Panc1 (cell line): ENCODE results near the gene SYT2. TPM values are rescaled to one million over a fixed set of nuclear protein-coding genes. Genes with fewer than 3 reads are reported as not detected.
"Not testable (repeated sequence)": the region's sequence is repeated elsewhere in the genome, so short reads cannot be mapped to it uniquely, and the experiment has no call there.

Experiments used
- ATAC-seq: fragments of 200-7000 bp; cut with Tn5 transposase; 2 replicates; pipeline ENCODE4 v1.9.1; 2020; ENCODE audit warnings: mild to moderate bottlenecking, moderate library complexity
- BruUV-seq: library from RNA; stranded (reverse); fragments of 400-500 nt; replicated peaks from 2 replicates; lab custom pipeline; 2021; lab: Mats Ljungman, UMichigan
- CTCF ChIA-PET: fragments of 300-600 bp; sonication (Branson Sonifier 250); formaldehyde crosslinking; loops from one replicate; lab custom pipeline; 2022; ENCODE audit warnings: antibody characterized with exemption; lab: Charles Lee
- POLR2A ChIA-PET: fragments of 300-600 bp; sonication (Branson Sonifier 250); formaldehyde crosslinking; loops from one replicate; lab custom pipeline; 2022; ENCODE audit warnings: antibody characterized with exemption; lab: Charles Lee
- DNase-seq: peaks from one replicate; pipeline ENCODE4 v3.0.0-alpha.2; 2010; ENCODE audit warnings: low read depth, low spot score
- H3K27ac ChIP-seq: 2 replicates; pipeline ENCODE4 v1.5.1; 2011; ENCODE audit warnings: mild to moderate bottlenecking, low read length, inconsistent platforms
- H3K27me3 ChIP-seq: fragments of 200-500 bp; sonication (Bioruptor generic); 2 replicates; pipeline ENCODE4 v1.6.0; 2014; ENCODE audit warnings: low read length, inconsistent platforms; ENCODE audit not compliant: control insufficient read depth, insufficient read depth
- H3K36me3 ChIP-seq: fragments of 200-500 bp; sonication (Bioruptor generic); 2 replicates; pipeline ENCODE4 v1.5.1; 2014; ENCODE audit warnings: inconsistent platforms, mild to moderate bottlenecking, low read length, moderate library complexity; ENCODE audit not compliant: control insufficient read depth, insufficient read depth
- H3K4me1 ChIP-seq: 2 replicates; pipeline ENCODE4 v1.5.1; 2011; ENCODE audit warnings: inconsistent platforms, mild to moderate bottlenecking, low read length, moderate library complexity; ENCODE audit not compliant: control insufficient read depth, insufficient read depth
- H3K4me3 ChIP-seq, 2 experiments: 2 replicates each; pipeline ENCODE4 v1.5.1; 2011 to 2012; ENCODE audit warnings: low read depth in 2 of 2, low read length in 2 of 2, mild to moderate bottlenecking in 2 of 2, inconsistent platforms in 1 of 2, moderate library complexity in 1 of 2
- H3K9me3 ChIP-seq: fragments of 200-500 bp; sonication (Bioruptor generic); 2 replicates; pipeline ENCODE4 v1.5.1; 2014; ENCODE audit warnings: low read depth, mild to moderate bottlenecking, inconsistent platforms, low read length, moderate library complexity; ENCODE audit not compliant: control insufficient read depth, insufficient read depth
- POLR2AphosphoS5 ChIP-seq: IDR thresholded peaks from 2 replicates; pipeline ENCODE4 v1.6.1; 2012; ENCODE audit warnings: mild to moderate bottlenecking, low read depth, low read length, moderate library complexity
- SIN3A ChIP-seq: IDR thresholded peaks from 2 replicates; pipeline ENCODE4 v1.6.1; 2012; ENCODE audit warnings: low read depth, mild to moderate bottlenecking, low read length, moderate library complexity, borderline replicate concordance; ENCODE audit not compliant: insufficient read depth
- TCF7L2 ChIP-seq: IDR thresholded peaks from 2 replicates; pipeline ENCODE4 v1.6.1; 2011; ENCODE audit warnings: mild to moderate bottlenecking, low read depth, low read length, inconsistent platforms
- in situ Hi-C: cut with HindIII; loops from 2 replicates; pipeline ENCODE4 v1.10.0; 2016; ENCODE audit warnings: low sequenced_read_pairs, low pct_unique_long_range_greater_than_20kb
- intact Hi-C: fragments of 100-400 bp; cut with micrococcal nuclease; formaldehyde crosslinking; loops from one replicate; pipeline ENCODE4 v1.10.0; 2022; ENCODE audit not compliant: unreplicated experiment
- total RNA-seq: library from RNA; stranded (reverse); gene quantifications from one replicate; pipeline ENCODE4 v1.2.1, GENCODE V29; 2021; ENCODE audit not compliant: unreplicated experiment
- TF ChIP-seq, protein P1 (sequence below), 2 experiments: IDR thresholded peaks; 2 replicates each; pipeline ENCODE4 v1.6.1; 2011 to 2012; ENCODE audit warnings: low read depth in 2 of 2, control low read depth in 1 of 2, low read length in 1 of 2, mild to moderate bottlenecking in 1 of 2, moderate library complexity in 1 of 2; ENCODE audit not compliant: insufficient read depth in 1 of 2
- TF ChIP-seq, protein P2 (sequence below): fragments of 450-650 bp; IDR thresholded peaks from 2 replicates; pipeline ENCODE4 v1.5.1; 2017; ENCODE audit warnings: mild to moderate bottlenecking

Gene SYT2
- total RNA-seq, 1 experiment from 2014 or later = 0.03 TPM

DNA sequence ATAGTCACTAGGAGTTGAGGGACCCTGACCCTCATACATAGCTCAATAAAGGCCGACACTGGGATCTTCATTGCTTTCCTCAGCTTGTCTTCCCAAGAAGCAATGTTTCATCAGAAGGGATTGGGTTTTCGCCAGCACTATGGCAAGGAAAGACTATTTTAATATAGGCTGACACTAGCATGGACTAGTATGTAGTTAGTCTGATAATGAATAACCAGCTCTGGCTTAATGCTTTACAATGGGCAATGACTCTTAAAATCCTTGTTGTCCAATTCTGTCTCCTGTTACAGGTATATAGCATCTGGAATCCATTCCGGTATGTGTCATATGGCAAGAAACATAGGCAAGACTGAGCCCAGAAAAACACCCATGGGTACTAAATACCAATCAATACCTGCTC is 15.3 kb upstream of the SYT2 start:
- TF ChIP-seq, protein P1, sequence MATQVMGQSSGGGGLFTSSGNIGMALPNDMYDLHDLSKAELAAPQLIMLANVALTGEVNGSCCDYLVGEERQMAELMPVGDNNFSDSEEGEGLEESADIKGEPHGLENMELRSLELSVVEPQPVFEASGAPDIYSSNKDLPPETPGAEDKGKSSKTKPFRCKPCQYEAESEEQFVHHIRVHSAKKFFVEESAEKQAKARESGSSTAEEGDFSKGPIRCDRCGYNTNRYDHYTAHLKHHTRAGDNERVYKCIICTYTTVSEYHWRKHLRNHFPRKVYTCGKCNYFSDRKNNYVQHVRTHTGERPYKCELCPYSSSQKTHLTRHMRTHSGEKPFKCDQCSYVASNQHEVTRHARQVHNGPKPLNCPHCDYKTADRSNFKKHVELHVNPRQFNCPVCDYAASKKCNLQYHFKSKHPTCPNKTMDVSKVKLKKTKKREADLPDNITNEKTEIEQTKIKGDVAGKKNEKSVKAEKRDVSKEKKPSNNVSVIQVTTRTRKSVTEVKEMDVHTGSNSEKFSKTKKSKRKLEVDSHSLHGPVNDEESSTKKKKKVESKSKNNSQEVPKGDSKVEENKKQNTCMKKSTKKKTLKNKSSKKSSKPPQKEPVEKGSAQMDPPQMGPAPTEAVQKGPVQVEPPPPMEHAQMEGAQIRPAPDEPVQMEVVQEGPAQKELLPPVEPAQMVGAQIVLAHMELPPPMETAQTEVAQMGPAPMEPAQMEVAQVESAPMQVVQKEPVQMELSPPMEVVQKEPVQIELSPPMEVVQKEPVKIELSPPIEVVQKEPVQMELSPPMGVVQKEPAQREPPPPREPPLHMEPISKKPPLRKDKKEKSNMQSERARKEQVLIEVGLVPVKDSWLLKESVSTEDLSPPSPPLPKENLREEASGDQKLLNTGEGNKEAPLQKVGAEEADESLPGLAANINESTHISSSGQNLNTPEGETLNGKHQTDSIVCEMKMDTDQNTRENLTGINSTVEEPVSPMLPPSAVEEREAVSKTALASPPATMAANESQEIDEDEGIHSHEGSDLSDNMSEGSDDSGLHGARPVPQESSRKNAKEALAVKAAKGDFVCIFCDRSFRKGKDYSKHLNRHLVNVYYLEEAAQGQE (IDR thresholded peaks at IDR 0.05; ENCODE audit: insufficient read depth in 1 of 2, low read depth in 2 of 2, low read length in 1 of 2) = no peak
- TF ChIP-seq TCF7L2 = no peak
- TF ChIP-seq SIN3A = no peak
- TF ChIP-seq POLR2AphosphoS5 = no peak
- TF ChIP-seq, protein P2, sequence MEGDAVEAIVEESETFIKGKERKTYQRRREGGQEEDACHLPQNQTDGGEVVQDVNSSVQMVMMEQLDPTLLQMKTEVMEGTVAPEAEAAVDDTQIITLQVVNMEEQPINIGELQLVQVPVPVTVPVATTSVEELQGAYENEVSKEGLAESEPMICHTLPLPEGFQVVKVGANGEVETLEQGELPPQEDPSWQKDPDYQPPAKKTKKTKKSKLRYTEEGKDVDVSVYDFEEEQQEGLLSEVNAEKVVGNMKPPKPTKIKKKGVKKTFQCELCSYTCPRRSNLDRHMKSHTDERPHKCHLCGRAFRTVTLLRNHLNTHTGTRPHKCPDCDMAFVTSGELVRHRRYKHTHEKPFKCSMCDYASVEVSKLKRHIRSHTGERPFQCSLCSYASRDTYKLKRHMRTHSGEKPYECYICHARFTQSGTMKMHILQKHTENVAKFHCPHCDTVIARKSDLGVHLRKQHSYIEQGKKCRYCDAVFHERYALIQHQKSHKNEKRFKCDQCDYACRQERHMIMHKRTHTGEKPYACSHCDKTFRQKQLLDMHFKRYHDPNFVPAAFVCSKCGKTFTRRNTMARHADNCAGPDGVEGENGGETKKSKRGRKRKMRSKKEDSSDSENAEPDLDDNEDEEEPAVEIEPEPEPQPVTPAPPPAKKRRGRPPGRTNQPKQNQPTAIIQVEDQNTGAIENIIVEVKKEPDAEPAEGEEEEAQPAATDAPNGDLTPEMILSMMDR = no peak
- intact Hi-C loops (no loop called here), in situ Hi-C loops (no loop called here)
- BruUV-seq = no TSS peak
- H3K27ac ChIP-seq = no peak overlapping the region
- POLR2A ChIA-PET = no interaction called here
- no peaks in the 10 kb centered on the region for H3K4me1 ChIP-seq
- ATAC-seq (no peak), DNase-seq (no peak)
- H3K9me3 ChIP-seq = no peaks in the 10 kb centered on the region
- H3K27me3 ChIP-seq = no peaks in the 10 kb centered on the region
- CTCF ChIA-PET = no interaction called here
- H3K4me3 ChIP-seq = no peak overlapping the region
- H3K36me3 ChIP-seq = peaks cover 39% of the 10 kb centered on the region

- TF ChIP-seq POLR2AphosphoS5 (0 out of 2 replicates have a peak, but pooled peaks have one; percentile 23), TCF7L2 (no peak)
- CTCF ChIA-PET = no interaction called here
- Histone ChIP-seq H3K27ac (no peak overlapping the region), H3K4me1 (no peaks in the 10 kb centered on the region), H3K36me3 (peaks cover 21% of the 10 kb centered on the region), H3K9me3 (no peaks in the 10 kb centered on the region), H3K27me3 (no peaks in the 10 kb centered on the region), H3K4me3 (no peak overlapping the region)
- DNase-seq (no peak), ATAC-seq (no peak)
- in situ Hi-C loops (no loop called here), intact Hi-C loops (no loop called here)
- no TSS peak for BruUV-seq
- POLR2A ChIA-PET = no interaction called here
Observed at GRCh38 chr1:202723708-202724107, 13.5 kb upstream of the SYT2 start.

GRCh38 chr1:202723046-202723445 is 12.8 kb upstream of the SYT2 start:
- H3K4me3 ChIP-seq, H3K4me1 ChIP-seq, H3K27ac ChIP-seq, POLR2A ChIA-PET, H3K27me3 ChIP-seq, in situ Hi-C loops, CTCF ChIA-PET, H3K9me3 ChIP-seq, BruUV-seq, ATAC-seq, intact Hi-C loops, DNase-seq: not testable (repeated sequence)
- H3K36me3 ChIP-seq = peaks cover 14% of the 10 kb centered on the region
